Activated naive CD8-positive, alpha-beta T cell (primary cell): ENCODE data around the gene TRDN.
"Not testable (repeated sequence)": the region's sequence is repeated elsewhere in the genome, so short reads cannot be mapped to it uniquely, and the experiment has no call there.

Experiments used
- H3K27ac Mint-ChIP-seq: one replicate; pipeline ENCODE4 v1.8.0; 2021; ENCODE audit warnings: mixed read lengths
- H3K27me3 Mint-ChIP-seq: one replicate; pipeline ENCODE4 v1.8.0; 2021; ENCODE audit warnings: mixed read lengths
- H3K36me3 Mint-ChIP-seq: one replicate; pipeline ENCODE4 v1.8.0; 2021; ENCODE audit warnings: mixed read lengths
- H3K4me1 Mint-ChIP-seq: one replicate; pipeline ENCODE4 v1.8.0; 2021; ENCODE audit warnings: low read depth, mixed read lengths
- H3K4me3 Mint-ChIP-seq: one replicate; pipeline ENCODE4 v1.8.0; 2021; ENCODE audit warnings: mild to moderate bottlenecking, mixed read lengths
- H3K9me3 Mint-ChIP-seq: one replicate; pipeline ENCODE4 v1.8.0; 2021; ENCODE audit warnings: low read depth, mixed read lengths

Gene TRDN

GRCh38 chr6:123518441-123519188, 118.1 kb downstream of the TRDN start:
- Mint-ChIP-seq H3K9me3 (peaks cover 3% of the 10 kb centered on the region), H3K27ac (no peak overlapping the region), H3K4me3 (no peak overlapping the region), H3K4me1 (no peaks in the 10 kb centered on the region), H3K36me3 (no peaks in the 10 kb centered on the region), H3K27me3 (no peaks in the 10 kb centered on the region)

- Mint-ChIP-seq H3K27ac (no peak overlapping the region), H3K4me3 (no peak overlapping the region), H3K9me3 (peaks cover 3% of the 10 kb centered on the region), H3K36me3 (no peaks in the 10 kb centered on the region), H3K4me1 (no peaks in the 10 kb centered on the region), H3K27me3 (no peaks in the 10 kb centered on the region)
Measured at GRCh38 chr6:123515715-123516114, 121.0 kb downstream of the TRDN start.

- Mint-ChIP-seq H3K4me3 (no peak overlapping the region), H3K36me3 (no peaks in the 10 kb centered on the region), H3K27ac (no peak overlapping the region), H3K9me3 (peaks cover 5% of the 10 kb centered on the region), H3K27me3 (no peaks in the 10 kb centered on the region), H3K4me1 (no peaks in the 10 kb centered on the region)
Measured at GRCh38 chr6:123509112-123509511, 127.6 kb downstream of the TRDN start.

GRCh38 chr6:123508290-123508689, 128.5 kb downstream of the TRDN start:
- no peaks in the 10 kb centered on the region for H3K4me1 Mint-ChIP-seq

GRCh38 chr6:123507582-123507981, 129.2 kb downstream of the TRDN start:
- no peaks in the 10 kb centered on the region for H3K36me3 Mint-ChIP-seq
- H3K27me3 Mint-ChIP-seq = no peaks in the 10 kb centered on the region
- no peak overlapping the region for H3K4me3 Mint-ChIP-seq
- no peaks in the 10 kb centered on the region for H3K4me1 Mint-ChIP-seq
- peaks cover 5% of the 10 kb centered on the region for H3K9me3 Mint-ChIP-seq
- H3K27ac Mint-ChIP-seq = no peak overlapping the region

More at GRCh38 chr6:123508290-123508689, 128.5 kb downstream of the TRDN start:
- Mint-ChIP-seq H3K4me3 (no peak overlapping the region), H3K36me3 (no peaks in the 10 kb centered on the region), H3K27me3 (no peaks in the 10 kb centered on the region), H3K27ac (no peak overlapping the region), H3K9me3 (peaks cover 5% of the 10 kb centered on the region)

- Mint-ChIP-seq H3K9me3 (no peaks in the 10 kb centered on the region), H3K4me1 (no peaks in the 10 kb centered on the region), H3K36me3 (no peaks in the 10 kb centered on the region), H3K27me3 (no peaks in the 10 kb centered on the region), H3K27ac (no peak overlapping the region), H3K4me3 (no peak overlapping the region)
Measured at GRCh38 chr6:123503619-123504018, 133.1 kb downstream of the TRDN start.

- Mint-ChIP-seq H3K4me3 (no peak overlapping the region), H3K4me1 (no peaks in the 10 kb centered on the region), H3K27ac (no peak overlapping the region), H3K36me3 (no peaks in the 10 kb centered on the region), H3K27me3 (no peaks in the 10 kb centered on the region), H3K9me3 (no peaks in the 10 kb centered on the region)
Measured at GRCh38 chr6:123497025-123497424, 139.7 kb downstream of the TRDN start.

- Mint-ChIP-seq H3K27me3 (no peaks in the 10 kb centered on the region), H3K4me3 (no peak overlapping the region), H3K27ac (no peak overlapping the region), H3K36me3 (no peaks in the 10 kb centered on the region), H3K4me1 (no peaks in the 10 kb centered on the region), H3K9me3 (peaks cover 4% of the 10 kb centered on the region)
Measured at GRCh38 chr6:123489589-123489988, 147.2 kb downstream of the TRDN start.

GRCh38 chr6:123480986-123481385, 155.8 kb downstream of the TRDN start:
- no peaks in the 10 kb centered on the region for H3K4me1 Mint-ChIP-seq
- no peaks in the 10 kb centered on the region for H3K27me3 Mint-ChIP-seq
- H3K36me3 Mint-ChIP-seq = no peaks in the 10 kb centered on the region
- H3K9me3 Mint-ChIP-seq = no peaks in the 10 kb centered on the region
- H3K27ac Mint-ChIP-seq = no peak overlapping the region
- no peak overlapping the region for H3K4me3 Mint-ChIP-seq

GRCh38 chr6:123472025-123472702, 164.6 kb downstream of the TRDN start:
- not testable (repeated sequence) for H3K4me3 Mint-ChIP-seq, H3K36me3 Mint-ChIP-seq, H3K27me3 Mint-ChIP-seq, H3K4me1 Mint-ChIP-seq, H3K27ac Mint-ChIP-seq, H3K9me3 Mint-ChIP-seq

GRCh38 chr6:123467392-123467791, 169.4 kb downstream of the TRDN start:
- Mint-ChIP-seq H3K36me3 (no peaks in the 10 kb centered on the region), H3K4me1 (no peaks in the 10 kb centered on the region), H3K27me3 (no peaks in the 10 kb centered on the region), H3K27ac (no peak overlapping the region), H3K4me3 (no peak overlapping the region), H3K9me3 (no peaks in the 10 kb centered on the region)

GRCh38 chr6:123462152-123462551, 174.6 kb downstream of the TRDN start:
- Mint-ChIP-seq H3K27me3 (no peaks in the 10 kb centered on the region), H3K4me3 (no peak overlapping the region), H3K4me1 (no peaks in the 10 kb centered on the region), H3K27ac (no peak overlapping the region), H3K36me3 (no peaks in the 10 kb centered on the region), H3K9me3 (no peaks in the 10 kb centered on the region)

GRCh38 chr6:123458218-123458617, 178.5 kb downstream of the TRDN start:
- H3K4me3 Mint-ChIP-seq = no peak overlapping the region
- H3K27me3 Mint-ChIP-seq = no peaks in the 10 kb centered on the region
- H3K9me3 Mint-ChIP-seq = no peaks in the 10 kb centered on the region
- H3K4me1 Mint-ChIP-seq = no peaks in the 10 kb centered on the region
- no peak overlapping the region for H3K27ac Mint-ChIP-seq
- no peaks in the 10 kb centered on the region for H3K36me3 Mint-ChIP-seq

- Mint-ChIP-seq H3K27ac (no peak overlapping the region), H3K27me3 (no peaks in the 10 kb centered on the region), H3K4me1 (no peaks in the 10 kb centered on the region), H3K4me3 (no peak overlapping the region), H3K9me3 (no peaks in the 10 kb centered on the region), H3K36me3 (no peaks in the 10 kb centered on the region)
Measured at GRCh38 chr6:123456836-123457235, 179.9 kb downstream of the TRDN start.

- H3K27ac Mint-ChIP-seq = no peak overlapping the region
- no peaks in the 10 kb centered on the region for H3K36me3 Mint-ChIP-seq
- H3K4me1 Mint-ChIP-seq = no peaks in the 10 kb centered on the region
- H3K4me3 Mint-ChIP-seq = no peak overlapping the region
- no peaks in the 10 kb centered on the region for H3K27me3 Mint-ChIP-seq
- H3K9me3 Mint-ChIP-seq = no peaks in the 10 kb centered on the region
Measured at GRCh38 chr6:123454448-123454847, 182.3 kb downstream of the TRDN start.

GRCh38 chr6:123453071-123453470, 183.7 kb downstream of the TRDN start:
- not testable (repeated sequence) for H3K9me3 Mint-ChIP-seq, H3K36me3 Mint-ChIP-seq, H3K4me1 Mint-ChIP-seq, H3K27ac Mint-ChIP-seq, H3K27me3 Mint-ChIP-seq, H3K4me3 Mint-ChIP-seq
